Bronchial epithelial cell (primary cell): Measurements from ENCODE around the gene SEC14L5. TPM values are rescaled to one million over a fixed set of nuclear protein-coding genes. Genes with fewer than 3 reads are reported as not detected.
A peak's percentile ranks its signal among the peaks of the same experiment; 100 is the strongest.

Experiments used
- DNase-seq: peaks from one replicate; pipeline ENCODE4 v3.0.0-alpha.2; 2010; ENCODE audit warnings: low read depth
- FAIRE-seq: peaks from 2 replicates; lab custom pipeline; 2011; peaks lifted over from hg19 to GRCh38; lab: Jason Lieb, UNC
- H3K27me3 ChIP-seq: 2 replicates; pipeline ENCODE4 v1.5.1; 2011; ENCODE audit warnings: low read length; ENCODE audit not compliant: control insufficient read depth, insufficient read depth
- H3K36me3 ChIP-seq: 2 replicates; pipeline ENCODE4 v1.5.1; 2011; ENCODE audit warnings: low read length; ENCODE audit not compliant: control insufficient read depth, insufficient read depth
- H3K4me3 ChIP-seq: 2 replicates; pipeline ENCODE4 v1.5.1; 2011; ENCODE audit warnings: mild to moderate bottlenecking, low read depth, low read length, control low read depth
- total RNA-seq: library from RNA; depleted of rRNA; stranded (reverse); fragments of >200 nt; gene quantifications from 2 replicates; pipeline ENCODE4 v1.2.1, GENCODE V29; 2014
- TF ChIP-seq, protein P1 (sequence below): IDR thresholded peaks from 2 replicates; pipeline ENCODE4 v1.5.1; 2011; ENCODE audit warnings: mild to moderate bottlenecking, moderate library complexity, low read length, control low read depth, inconsistent platforms; ENCODE audit not compliant: insufficient read depth, severe bottlenecking

SEC14L5 gene
- total RNA-seq, 1 donor from 2014 or later: under 0.01 TPM

DNA sequence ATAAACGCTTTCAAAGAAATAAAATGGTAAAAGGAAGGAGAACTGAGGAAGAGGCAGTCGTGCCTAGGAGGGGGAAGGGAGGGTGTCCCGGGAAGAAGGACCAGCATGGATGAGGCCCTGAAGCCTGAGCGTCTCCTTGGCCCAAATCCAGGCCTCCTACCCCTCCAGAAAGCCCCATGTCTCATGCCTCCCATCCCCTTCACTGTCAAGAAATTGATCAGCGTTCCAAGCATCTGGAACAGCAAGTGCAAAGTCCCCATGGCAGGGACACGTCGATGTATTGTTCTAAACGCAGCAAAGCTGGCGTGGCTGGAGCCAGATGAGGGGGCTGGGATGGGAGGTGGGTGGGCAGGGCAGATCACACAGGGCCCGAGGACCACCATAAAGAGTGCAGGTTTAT, 22.6 kb downstream of the SEC14L5 start:
- Histone ChIP-seq H3K4me3 (no peak overlapping the region), H3K36me3 (no peaks in the 10 kb centered on the region), H3K27me3 (no peaks in the 10 kb centered on the region)
- TF ChIP-seq, protein P1, sequence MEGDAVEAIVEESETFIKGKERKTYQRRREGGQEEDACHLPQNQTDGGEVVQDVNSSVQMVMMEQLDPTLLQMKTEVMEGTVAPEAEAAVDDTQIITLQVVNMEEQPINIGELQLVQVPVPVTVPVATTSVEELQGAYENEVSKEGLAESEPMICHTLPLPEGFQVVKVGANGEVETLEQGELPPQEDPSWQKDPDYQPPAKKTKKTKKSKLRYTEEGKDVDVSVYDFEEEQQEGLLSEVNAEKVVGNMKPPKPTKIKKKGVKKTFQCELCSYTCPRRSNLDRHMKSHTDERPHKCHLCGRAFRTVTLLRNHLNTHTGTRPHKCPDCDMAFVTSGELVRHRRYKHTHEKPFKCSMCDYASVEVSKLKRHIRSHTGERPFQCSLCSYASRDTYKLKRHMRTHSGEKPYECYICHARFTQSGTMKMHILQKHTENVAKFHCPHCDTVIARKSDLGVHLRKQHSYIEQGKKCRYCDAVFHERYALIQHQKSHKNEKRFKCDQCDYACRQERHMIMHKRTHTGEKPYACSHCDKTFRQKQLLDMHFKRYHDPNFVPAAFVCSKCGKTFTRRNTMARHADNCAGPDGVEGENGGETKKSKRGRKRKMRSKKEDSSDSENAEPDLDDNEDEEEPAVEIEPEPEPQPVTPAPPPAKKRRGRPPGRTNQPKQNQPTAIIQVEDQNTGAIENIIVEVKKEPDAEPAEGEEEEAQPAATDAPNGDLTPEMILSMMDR: no peak
- FAIRE-seq (no peak), DNase-seq (no peak)

DNA sequence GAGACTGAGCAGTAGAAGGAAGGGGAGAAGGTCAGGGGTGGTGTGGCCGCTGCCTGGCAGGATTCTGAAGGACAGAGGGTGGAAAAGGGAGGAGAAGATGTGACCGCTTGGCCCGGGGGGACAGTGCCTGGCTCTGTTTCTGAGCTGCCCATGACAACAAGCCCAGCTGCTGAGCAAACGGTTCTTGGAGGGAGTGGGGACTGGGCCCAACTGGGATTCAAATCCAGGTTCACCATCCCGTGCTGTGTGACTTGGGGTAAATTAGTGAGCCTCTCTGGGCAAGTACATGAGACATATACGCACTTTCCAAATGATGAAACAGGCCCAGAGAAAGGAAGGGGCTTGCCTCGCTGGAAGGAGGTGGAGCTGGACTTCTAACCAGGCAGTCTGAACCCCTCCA, 23.3 kb downstream of the SEC14L5 start:
- DNase-seq (no peak), FAIRE-seq (no peak)
- Histone ChIP-seq H3K27me3 (no peaks in the 10 kb centered on the region), H3K36me3 (no peaks in the 10 kb centered on the region), H3K4me3 (no peak overlapping the region)
- TF ChIP-seq, protein P1: no peak

DNA sequence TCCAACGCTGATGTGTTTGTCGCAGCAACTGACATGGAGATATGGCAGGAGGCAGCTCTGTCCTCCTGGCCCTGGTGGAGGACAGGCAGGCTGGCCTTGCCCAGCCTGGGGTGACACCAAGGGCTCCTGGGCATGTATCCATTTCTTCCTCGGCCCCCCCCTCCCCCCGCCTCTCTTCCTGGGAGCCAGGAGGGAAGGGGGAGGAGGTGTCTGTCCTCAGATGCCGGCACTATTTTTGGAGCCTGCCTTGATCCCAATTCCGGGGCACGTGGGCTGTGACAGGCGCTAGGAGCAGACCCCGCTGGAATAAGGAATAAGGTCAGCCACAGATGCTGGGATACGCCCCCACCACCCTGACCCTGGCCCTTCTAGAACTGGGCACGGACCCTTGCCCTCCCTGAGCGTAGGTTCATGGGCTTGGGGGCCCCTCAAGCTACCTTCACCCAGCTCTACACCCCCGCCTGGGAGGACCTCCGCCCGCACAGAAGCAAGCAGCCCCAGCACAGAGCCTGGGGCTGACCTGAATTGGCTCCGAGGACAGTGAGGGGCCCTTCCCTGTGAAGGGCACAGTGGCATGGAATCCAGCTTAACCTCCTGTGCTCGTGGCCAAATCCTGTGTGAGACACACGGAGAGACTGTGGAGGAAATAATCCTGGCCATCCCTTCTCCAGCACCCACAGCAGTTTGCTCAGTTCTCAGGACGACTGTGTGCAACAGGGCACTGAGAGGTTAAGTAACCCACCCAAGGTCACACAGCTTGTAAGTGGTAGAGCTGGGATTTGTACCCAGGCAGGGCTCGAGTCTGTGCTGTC, 24.1 kb downstream of the SEC14L5 start:
- Histone ChIP-seq H3K36me3 (no peaks in the 10 kb centered on the region), H3K4me3 (no peak overlapping the region), H3K27me3 (peaks cover 2% of the 10 kb centered on the region)
- TF ChIP-seq, protein P1: no peak
- no peak for FAIRE-seq
- no peak for DNase-seq

DNA sequence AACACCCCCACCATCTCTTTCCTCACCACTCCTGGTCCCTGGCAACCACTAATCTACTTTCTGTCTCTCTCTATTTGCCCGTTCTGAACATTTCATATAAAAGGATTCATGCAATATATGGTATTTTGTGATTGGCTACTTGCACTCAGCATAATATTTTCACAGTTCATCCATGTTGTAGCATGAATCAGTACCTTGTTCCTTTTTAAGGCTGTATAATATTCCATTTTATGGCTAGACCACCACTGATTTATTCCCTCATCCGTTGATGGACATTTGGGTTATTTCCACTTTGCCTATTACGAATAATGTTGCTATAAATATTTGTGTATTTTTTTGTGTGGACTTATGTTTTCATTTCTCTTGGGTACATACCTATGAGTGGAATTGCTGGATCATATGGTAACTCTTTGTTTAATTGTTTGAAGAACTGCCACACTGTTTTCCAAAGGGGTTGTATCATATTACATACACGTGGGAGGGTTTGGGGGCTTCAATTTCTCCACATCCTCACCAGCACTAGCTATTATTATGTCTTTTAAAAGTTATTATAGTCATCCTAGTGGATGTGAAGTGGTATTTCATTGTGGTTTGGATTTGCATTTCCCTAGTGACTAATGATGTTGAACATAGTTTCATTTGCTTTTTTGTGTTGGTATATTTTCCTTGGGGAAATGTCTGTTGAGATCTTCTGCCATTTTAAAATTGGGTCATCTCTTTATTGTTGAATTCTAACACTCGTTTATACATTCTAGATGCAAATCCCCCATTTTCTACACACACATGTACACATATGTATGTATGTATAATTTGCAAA, 26.3 kb downstream of the SEC14L5 start:
- TF ChIP-seq, protein P1: no peak
- Histone ChIP-seq H3K4me3 (no peak overlapping the region), H3K36me3 (no peaks in the 10 kb centered on the region), H3K27me3 (peaks cover 8% of the 10 kb centered on the region)
- DNase-seq (peak; percentile 3), FAIRE-seq (no peak)

DNA sequence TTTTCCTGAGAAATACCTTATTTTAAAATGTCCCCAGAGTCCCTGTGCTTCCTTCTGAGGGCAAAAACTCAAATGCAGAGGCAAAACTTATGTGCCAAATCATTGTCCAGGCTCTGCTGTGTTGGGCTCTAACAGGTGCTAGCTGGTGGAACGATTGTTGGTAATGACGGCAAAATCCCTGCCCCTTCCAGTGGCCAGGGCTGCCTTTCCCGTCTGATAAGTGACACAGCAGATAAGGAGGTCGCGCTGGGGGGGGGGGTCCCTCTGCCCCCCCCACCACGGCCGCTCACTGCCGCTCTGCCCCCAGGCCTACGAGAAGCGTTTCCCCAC, 29.1 kb downstream of the SEC14L5 start:
- no peaks in the 10 kb centered on the region for H3K36me3 ChIP-seq
- DNase-seq: no peak
- no peak overlapping the region for H3K4me3 ChIP-seq
- peaks cover 8% of the 10 kb centered on the region for H3K27me3 ChIP-seq
- FAIRE-seq: no peak
- TF ChIP-seq, protein P1: no peak
